ENCODE measurements around the gene KLHDC4. TPM values are rescaled to one million over a fixed set of nuclear protein-coding genes. Genes with fewer than 3 reads are reported as not detected.

The KLHDC4 gene
- polyA plus RNA-seq, 1 donor: 32.5 TPM

DNA sequence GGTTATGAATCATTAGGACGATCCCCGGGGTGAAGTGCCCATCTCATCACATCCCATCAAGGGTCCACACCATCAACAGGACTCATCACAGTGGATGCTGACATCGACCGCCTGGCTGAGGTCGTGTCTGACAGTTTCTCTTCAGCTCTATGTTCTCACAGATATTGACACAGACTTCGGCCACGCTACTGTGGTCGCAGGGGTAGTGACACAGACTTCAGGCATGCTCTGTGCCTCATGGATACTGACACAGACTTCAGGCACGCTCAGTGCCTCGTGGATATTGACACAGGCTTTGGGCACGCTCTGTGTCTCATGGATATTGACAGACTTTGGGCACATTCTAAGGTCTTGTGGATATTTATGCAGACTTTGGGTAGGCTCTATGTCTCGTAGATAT, 50.1 kb downstream of the KLHDC4 start:
- DNase-seq: no peak

GRCh38 chr16:87715231-87715630, 50.6 kb downstream of the KLHDC4 start:
- DNase-seq: no peak

- DNase-seq: no peak
Observed at GRCh38 chr16:87713451-87714229, 52.1 kb downstream of the KLHDC4 start.

DNA sequence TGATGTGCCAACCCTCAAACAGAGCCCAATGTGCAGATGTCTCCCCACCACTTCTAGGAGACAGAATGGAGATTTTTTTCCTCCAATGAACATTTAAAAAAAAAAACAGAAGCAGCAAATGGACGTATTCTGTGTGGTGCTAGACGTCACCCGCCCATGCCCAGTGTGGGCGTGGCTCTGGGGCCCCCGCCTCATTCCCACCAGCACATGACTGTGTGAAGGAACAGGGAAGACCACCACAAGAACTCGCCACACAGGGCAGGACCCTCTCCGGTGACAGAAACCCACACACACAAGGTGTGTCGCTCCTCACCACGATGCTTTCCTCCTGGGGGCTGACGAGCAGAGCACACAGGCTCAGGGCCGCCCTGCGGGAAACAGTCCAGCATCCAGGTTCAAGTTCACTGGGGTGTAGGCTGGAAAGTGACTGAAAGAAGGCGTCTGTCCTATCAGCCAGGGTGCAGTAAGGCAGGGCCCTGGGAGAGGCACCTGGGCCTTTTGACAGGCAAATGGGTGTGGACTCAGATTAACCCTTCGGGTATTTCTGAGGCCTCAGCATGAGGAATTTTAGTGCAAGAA, 53.5 kb downstream of the KLHDC4 start:
- no peak for DNase-seq

DNA sequence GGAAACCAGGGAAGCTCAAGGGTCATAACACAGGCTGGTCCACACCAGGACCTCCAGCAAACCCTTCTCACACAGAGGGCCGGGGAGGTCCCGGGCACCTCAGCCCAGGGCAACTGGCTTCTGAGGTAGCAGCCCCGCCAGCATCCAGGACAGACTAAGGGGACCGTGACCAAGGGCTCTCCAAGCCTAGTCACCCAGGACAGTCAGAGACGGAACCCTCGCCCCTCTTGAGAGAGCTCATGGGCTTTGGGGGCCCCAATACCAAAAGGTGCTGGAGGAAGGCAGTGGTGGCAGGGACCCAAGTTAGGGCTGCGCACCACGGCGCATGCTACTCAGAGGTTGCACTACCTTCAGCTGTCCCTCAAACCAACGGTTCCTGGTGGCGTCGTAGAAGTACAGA, 54.9 kb downstream of the KLHDC4 start:
- DNase-seq: no peak

GRCh38 chr16:87709677-87710076, 56.1 kb downstream of the KLHDC4 start:
- no peak for DNase-seq

- DNase-seq: no peak
Observed at GRCh38 chr16:87708881-87709638, 56.7 kb downstream of the KLHDC4 start.

GRCh38 chr16:87707714-87708580, 57.8 kb downstream of the KLHDC4 start:
- DNase-seq: no peak

DNA sequence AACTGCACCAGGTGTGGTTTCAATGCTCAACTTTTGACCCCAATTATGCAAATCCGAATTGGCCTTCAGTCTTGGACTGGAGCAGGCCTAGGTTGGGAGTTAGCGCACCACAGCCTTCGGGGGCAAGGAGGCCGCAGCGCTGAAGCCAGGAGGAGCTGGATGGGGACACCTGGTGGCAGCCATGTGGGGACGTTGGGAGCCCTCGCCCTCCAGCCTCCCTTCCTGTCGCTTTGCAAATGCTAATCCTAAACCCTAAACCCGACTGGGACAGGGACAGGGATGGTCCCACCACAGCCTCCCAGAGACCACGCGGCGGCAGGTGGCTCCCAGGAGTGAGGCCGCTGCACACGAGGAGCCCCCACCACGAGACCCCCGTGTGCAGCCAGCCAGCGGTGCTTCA, 58.7 kb downstream of the KLHDC4 start:
- DNase-seq: no peak

GRCh38 chr16:87706278-87707000, 59.3 kb downstream of the KLHDC4 start:
- no peak for DNase-seq

DNA sequence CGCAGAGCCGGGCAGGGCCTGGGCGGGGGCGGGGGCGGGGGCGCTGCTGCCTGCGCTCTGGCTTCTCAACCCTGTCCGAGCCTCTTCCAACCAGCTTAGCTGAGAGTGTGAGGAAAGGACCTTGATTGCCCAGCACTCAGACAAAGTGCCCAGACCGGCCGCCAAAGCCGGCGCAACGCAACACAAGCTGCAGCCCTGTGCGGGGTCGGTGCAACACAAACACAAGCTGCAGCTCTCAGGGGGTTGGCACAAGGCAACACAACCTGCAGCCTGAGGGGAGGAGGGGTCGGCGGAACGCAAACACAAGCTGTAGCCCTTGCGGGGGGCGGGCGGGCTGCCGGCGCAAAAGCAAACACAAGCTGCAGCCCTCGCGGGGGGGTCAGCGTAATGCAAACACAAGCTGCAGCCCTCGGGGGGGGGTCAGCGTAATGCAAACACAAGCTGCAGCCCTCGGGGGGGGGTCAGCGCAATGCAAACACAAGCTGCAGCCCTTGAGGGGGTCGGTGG, 60.0 kb downstream of the KLHDC4 start:
- no peak for DNase-seq

- no peak for DNase-seq
Observed at GRCh38 chr16:87704754-87705353, 60.9 kb downstream of the KLHDC4 start.

DNA sequence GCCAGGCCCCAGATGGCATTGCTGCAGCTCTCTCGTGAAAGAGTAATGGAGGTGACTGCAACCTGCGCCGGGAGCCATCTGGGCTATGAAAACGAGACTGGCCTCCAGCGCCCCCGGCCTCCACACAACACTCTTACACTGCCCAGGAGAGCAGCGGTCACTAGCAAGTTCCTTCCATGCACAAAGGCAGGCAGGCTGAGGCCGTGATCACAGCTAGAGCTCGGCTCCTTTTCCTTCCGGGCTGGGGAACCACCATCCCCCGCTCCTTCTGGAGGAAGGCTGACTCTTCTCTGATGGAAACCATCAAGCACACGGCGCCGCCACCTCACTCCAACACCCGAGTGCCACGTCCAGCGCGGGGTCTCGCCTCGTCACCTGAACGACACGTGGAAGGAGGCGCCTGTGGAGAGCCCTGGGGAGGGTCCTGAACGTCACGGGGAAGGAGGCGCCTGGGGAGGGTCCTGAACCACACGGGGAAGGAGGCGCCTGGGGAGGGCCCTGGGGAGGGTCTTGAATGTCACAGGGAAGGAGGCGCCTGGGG, 61.9 kb downstream of the KLHDC4 start:
- no peak for DNase-seq

GRCh38 chr16:87703071-87703470, 62.7 kb downstream of the KLHDC4 start:
- no peak for DNase-seq

GRCh38 chr16:87702325-87702811, 63.4 kb downstream of the KLHDC4 start:
- DNase-seq: peak; percentile 40

GRCh38 chr16:87701505-87701921, 64.3 kb downstream of the KLHDC4 start:
- DNase-seq: no peak

- DNase-seq: no peak
Observed at GRCh38 chr16:87701078-87701460, 64.7 kb downstream of the KLHDC4 start.

DNA sequence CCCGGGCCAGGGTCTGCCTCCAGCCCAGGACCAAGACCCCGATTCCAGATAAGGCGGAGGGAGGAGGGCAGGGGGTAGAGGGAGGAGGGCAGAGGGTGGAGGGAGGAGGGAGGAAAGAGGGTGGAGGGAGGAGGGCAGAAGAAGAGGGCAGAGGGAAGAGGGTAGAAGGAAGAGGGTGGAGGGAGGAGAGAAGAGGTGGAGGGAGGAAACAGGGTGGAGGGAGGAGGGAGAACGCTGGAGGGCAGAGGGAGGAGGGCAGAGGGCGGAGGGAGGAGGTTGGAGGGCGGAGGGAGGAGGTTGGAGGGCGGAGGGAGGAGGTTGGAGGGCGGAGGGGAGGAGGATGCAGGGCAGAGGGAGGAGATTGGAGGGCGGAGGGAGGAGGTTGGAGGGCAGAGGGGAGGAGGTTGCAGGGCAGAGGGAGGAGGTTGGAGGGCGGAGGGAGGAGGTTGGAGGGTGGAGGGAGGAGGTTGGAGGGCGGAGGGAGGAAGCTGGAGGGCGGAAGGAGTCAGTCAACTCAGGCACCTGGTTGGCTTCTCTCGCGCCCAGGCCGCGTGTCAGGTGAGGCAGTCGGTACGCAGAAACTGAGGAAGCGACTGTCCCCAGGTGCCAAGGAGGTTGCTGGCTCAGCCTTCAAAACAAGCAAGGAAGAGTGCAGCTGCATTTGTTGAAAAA, 65.2 kb downstream of the KLHDC4 start:
- no peak for DNase-seq

- DNase-seq: no peak
Observed at GRCh38 chr16:87698676-87699199, 67.0 kb downstream of the KLHDC4 start.

DNA sequence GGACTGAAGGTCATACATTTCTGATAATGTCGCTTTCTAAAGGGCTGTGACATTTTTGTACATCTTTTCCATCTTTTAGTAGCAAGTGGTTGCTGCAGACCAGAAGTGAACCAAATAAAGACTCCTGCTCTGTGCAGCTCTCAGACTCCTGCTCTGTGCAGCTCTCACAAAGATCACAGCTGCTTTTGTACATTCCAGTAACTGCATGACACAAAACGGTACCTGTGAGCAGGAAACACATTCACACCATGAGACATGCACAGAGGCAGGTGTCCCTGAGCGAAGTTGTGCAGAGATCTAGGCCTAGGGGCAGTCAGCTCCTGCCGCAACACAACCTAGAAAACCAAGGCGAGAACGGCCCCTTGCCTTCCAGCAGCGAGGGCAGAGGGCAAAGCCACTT, 67.5 kb downstream of the KLHDC4 start:
- no peak for DNase-seq

Measured in hindlimb muscle (tissue), 1 donor.